Measurements from ENCODE around the gene HIC1.

Gene HIC1

GRCh38 chr17:2082003-2082781, 27.3 kb downstream of the HIC1 start:
- no peak for DNase-seq

- no peak for DNase-seq
Observed at GRCh38 chr17:2083613-2084035, 28.7 kb downstream of the HIC1 start.

- peak; percentile 83 for DNase-seq
Observed at GRCh38 chr17:2084036-2084765, 29.3 kb downstream of the HIC1 start.

- peak; percentile 87 for DNase-seq
Observed at GRCh38 chr17:2084766-2085647, 30.1 kb downstream of the HIC1 start.

GRCh38 chr17:2085648-2085949, 30.7 kb downstream of the HIC1 start:
- peak; percentile 88 for DNase-seq

- DNase-seq = no peak
Observed at GRCh38 chr17:2086306-2086705, 31.4 kb downstream of the HIC1 start.

- peak; percentile 79 for DNase-seq
Observed at GRCh38 chr17:2087597-2088211, 32.8 kb downstream of the HIC1 start.

- peak; percentile 64 for DNase-seq
Observed at GRCh38 chr17:2089021-2089422, 34.1 kb downstream of the HIC1 start.

GRCh38 chr17:2090210-2090641, 35.3 kb downstream of the HIC1 start:
- no peak for DNase-seq

- DNase-seq = peak; percentile 90
Observed at GRCh38 chr17:2090804-2091534, 36.1 kb downstream of the HIC1 start.

- DNase-seq = no peak
Observed at GRCh38 chr17:2092253-2092652, 37.4 kb downstream of the HIC1 start.

- DNase-seq = no peak
Observed at GRCh38 chr17:2093349-2093748, 38.4 kb downstream of the HIC1 start.

- peak; percentile 71 for DNase-seq
Observed at GRCh38 chr17:2094891-2095535, 40.1 kb downstream of the HIC1 start.

GRCh38 chr17:2095536-2095910, 40.6 kb downstream of the HIC1 start:
- no peak for DNase-seq

GRCh38 chr17:2101448-2102257, 46.8 kb downstream of the HIC1 start:
- no peak for DNase-seq

- DNase-seq = peak; percentile 81
Observed at GRCh38 chr17:2102931-2103809, 48.3 kb downstream of the HIC1 start.

GRCh38 chr17:2105663-2106062, 50.8 kb downstream of the HIC1 start:
- no peak for DNase-seq

- no peak for DNase-seq
Observed at GRCh38 chr17:2106308-2106955, 51.5 kb downstream of the HIC1 start.

GRCh38 chr17:2107050-2107449, 52.1 kb downstream of the HIC1 start:
- no peak for DNase-seq

Data from femur (tissue), 1 donor.